GM23248 (cell line): ENCODE results near the gene ZBTB40. TPM values are rescaled to one million over a fixed set of nuclear protein-coding genes. Genes with fewer than 3 reads are reported as not detected.

Source experiments
- DNase-seq: peaks from one replicate; pipeline ENCODE4 v3.0.0-alpha.2; 2015
- H2AFZ ChIP-seq: fragments of 200-600 bp; sonication (generic); 2 replicates; pipeline ENCODE4 v1.6.1; 2016; ENCODE audit warnings: antibody characterized with exemption
- H3F3A ChIP-seq: fragments of 200-600 bp; sonication (generic); 2 replicates; pipeline ENCODE4 v1.6.1; 2016; ENCODE audit warnings: mild to moderate bottlenecking, antibody characterized with exemption, mixed run types; ENCODE audit not compliant: insufficient read depth
- H3K27ac ChIP-seq: fragments of 200-600 bp; sonication (generic); 2 replicates; pipeline ENCODE4 v1.5.1; 2016; ENCODE audit warnings: mild to moderate bottlenecking
- H3K27me3 ChIP-seq: fragments of 200-600 bp; sonication (generic); replicated peaks from 2 replicates; pipeline ENCODE4 v1.6.1; 2016; ENCODE audit warnings: mild to moderate bottlenecking; ENCODE audit not compliant: insufficient read depth
- H3K36me3 ChIP-seq: fragments of 200-600 bp; sonication (generic); 2 replicates; pipeline ENCODE4 v1.6.1; 2016; ENCODE audit warnings: low read depth, mild to moderate bottlenecking
- H3K4me1 ChIP-seq: fragments of 200-600 bp; sonication (generic); 2 replicates; pipeline ENCODE4 v1.6.1; 2016; ENCODE audit warnings: mild to moderate bottlenecking; ENCODE audit not compliant: insufficient read depth
- H3K4me2 ChIP-seq: fragments of 200-600 bp; sonication (generic); one replicate; pipeline ENCODE4 v1.6.1; 2016; ENCODE audit warnings: mild to moderate bottlenecking; ENCODE audit not compliant: unreplicated experiment
- H3K4me3 ChIP-seq: fragments of 200-600 bp; sonication (generic); 2 replicates; pipeline ENCODE4 v1.5.1; 2016; ENCODE audit warnings: mild to moderate bottlenecking
- H3K79me2 ChIP-seq: fragments of 200-600 bp; sonication (generic); 2 replicates; pipeline ENCODE4 v1.6.1; 2016; ENCODE audit warnings: mild to moderate bottlenecking; ENCODE audit not compliant: insufficient read depth
- H3K9ac ChIP-seq: fragments of 200-600 bp; sonication (generic); 2 replicates; pipeline ENCODE4 v1.6.1; 2016; ENCODE audit warnings: mild to moderate bottlenecking
- H3K9me2 ChIP-seq: fragments of 200-600 bp; sonication (generic); 2 replicates; pipeline ENCODE4 v1.6.1; 2016; ENCODE audit warnings: mixed run types, mild to moderate bottlenecking, moderate library complexity; ENCODE audit not compliant: insufficient read depth
- H3K9me3 ChIP-seq: fragments of 200-600 bp; sonication (generic); one replicate; pipeline ENCODE4 v1.6.1; 2017; ENCODE audit warnings: low read depth
- H4K20me1 ChIP-seq: fragments of 200-600 bp; sonication (generic); 2 replicates; pipeline ENCODE4 v1.6.0; 2016; ENCODE audit not compliant: insufficient read depth
- EZH2 ChIP-seq: fragments of 200-600 bp; sonication (generic); IDR thresholded peaks from 2 replicates; pipeline ENCODE4 v1.6.1; 2018; ENCODE audit warnings: antibody characterized with exemption, mild to moderate bottlenecking; ENCODE audit not compliant: insufficient read depth, poor library complexity, severe bottlenecking
- EZH2phosphoT487 ChIP-seq: fragments of 200-600 bp; sonication (generic); IDR thresholded peaks from 2 replicates; pipeline ENCODE4 v1.6.1; 2018; ENCODE audit warnings: antibody characterized with exemption, moderate library complexity, mild to moderate bottlenecking, low read depth; ENCODE audit not compliant: insufficient read depth
- WGBS, 2 experiments: methylation state at CpG; one replicate each; pipeline ENCODE4 v1.1.6; 2015 to 2017; ENCODE audit warnings: low lambda C conversion rate in 2 of 2, low coverage in 1 of 2; ENCODE audit errors: missing lambda C conversion rate in 2 of 2; 5-methylcytosine and 5-hydroxymethylcytosine counted together
- in situ Hi-C: fragments of 300-500 bp; cut with MboI; formaldehyde crosslinking; loops from 2 replicates; pipeline ENCODE4 v1.15.0; 2020
- polyA plus RNA-seq: library from polyadenylated mRNA; unstranded; fragments of >200 nt; fragmentation: Nextera tagmentation; extraction: Ambion mirVana; gene quantifications from 2 replicates; pipeline ENCODE4 v1.2.1, GENCODE V29; 2016
- total RNA-seq: library from RNA; depleted of rRNA; stranded (reverse); fragments of >200 nt; shearing (Covaris generic); gene quantifications from 2 replicates; pipeline ENCODE4 v1.2.3, GENCODE V29; 2014

ZBTB40 gene
- total and polyA plus RNA-seq, 2 experiments from 2014 or later = 3.3 to 8.1 TPM

- H3K79me2 ChIP-seq = no peaks in the 10 kb centered on the region
- TF ChIP-seq EZH2phosphoT487 = no peak
- no peak for TF ChIP-seq EZH2
- H3K9me2 ChIP-seq = no peaks in the 10 kb centered on the region
- in situ Hi-C loops = no loop called here
- H3K36me3 ChIP-seq = no peaks in the 10 kb centered on the region
- H3K27me3 ChIP-seq = peaks cover 44% of the 10 kb centered on the region
- H3K4me3 ChIP-seq = no peak overlapping the region
- H3K9ac ChIP-seq = no peak overlapping the region
- DNase-seq = no peak
- peaks cover 5% of the 10 kb centered on the region for H3F3A ChIP-seq
- H3K4me2 ChIP-seq = no peak overlapping the region
- WGBS, 2 experiments = 20 to 21% methylated on average over 7 of the region's 7 CpGs
- H3K9me3 ChIP-seq = no peaks in the 10 kb centered on the region
- H3K27ac ChIP-seq = no peak overlapping the region
- H2AFZ ChIP-seq = no peak overlapping the region
- no peaks in the 10 kb centered on the region for H3K4me1 ChIP-seq
- no peaks in the 10 kb centered on the region for H4K20me1 ChIP-seq
Measured at GRCh38 chr1:22573237-22573636, 121.6 kb downstream of the ZBTB40 start.

- no peaks in the 10 kb centered on the region for H4K20me1 ChIP-seq
- in situ Hi-C loops = no loop called here
- no peaks in the 10 kb centered on the region for H3K79me2 ChIP-seq
- peaks cover 18% of the 10 kb centered on the region for H3F3A ChIP-seq
- H3K9ac ChIP-seq = no peak overlapping the region
- peaks cover 39% of the 10 kb centered on the region for H3K27me3 ChIP-seq
- H3K36me3 ChIP-seq = no peaks in the 10 kb centered on the region
- no peak overlapping the region for H3K4me3 ChIP-seq
- H3K4me2 ChIP-seq = no peak overlapping the region
- TF ChIP-seq EZH2 = no peak
- TF ChIP-seq EZH2phosphoT487 = no peak
- 38% methylated on average over 8 of the region's 8 CpGs for WGBS, 2 experiments
- no peaks in the 10 kb centered on the region for H3K9me2 ChIP-seq
- no peaks in the 10 kb centered on the region for H3K9me3 ChIP-seq
- H2AFZ ChIP-seq = no peak overlapping the region
- H3K4me1 ChIP-seq = no peaks in the 10 kb centered on the region
- DNase-seq = no peak
- H3K27ac ChIP-seq = no peak overlapping the region
Measured at GRCh38 chr1:22575532-22576149, 124.0 kb downstream of the ZBTB40 start.

GRCh38 chr1:22576150-22576544 is 124.5 kb downstream of the ZBTB40 start:
- TF ChIP-seq EZH2phosphoT487 (no peak), EZH2 (no peak)
- Histone ChIP-seq H3K36me3 (no peaks in the 10 kb centered on the region), H3K27me3 (peaks cover 42% of the 10 kb centered on the region), H3K4me2 (no peak overlapping the region), H3K4me1 (no peaks in the 10 kb centered on the region), H2AFZ (no peak overlapping the region), H3K9me2 (no peaks in the 10 kb centered on the region), H3K27ac (no peak overlapping the region), H3F3A (peaks cover 18% of the 10 kb centered on the region), H3K79me2 (no peaks in the 10 kb centered on the region), H4K20me1 (no peaks in the 10 kb centered on the region), H3K4me3 (no peak overlapping the region), H3K9ac (no peak overlapping the region), H3K9me3 (no peaks in the 10 kb centered on the region)
- WGBS, 2 experiments = 73 to 75% methylated on average over 23 of the region's 23 CpGs
- in situ Hi-C loops = no loop called here
- DNase-seq = no peak

- TF ChIP-seq EZH2phosphoT487 (no peak), EZH2 (no peak)
- no peak overlapping the region for H2AFZ ChIP-seq
- H3K27me3 ChIP-seq = peaks cover 42% of the 10 kb centered on the region
- H3K4me1 ChIP-seq = no peaks in the 10 kb centered on the region
- no peaks in the 10 kb centered on the region for H3K36me3 ChIP-seq
- H3K9ac ChIP-seq = no peak overlapping the region
- H3K4me3 ChIP-seq = no peak overlapping the region
- H3K4me2 ChIP-seq = no peak overlapping the region
- H3K9me3 ChIP-seq = no peaks in the 10 kb centered on the region
- in situ Hi-C loops = no loop called here
- peaks cover 18% of the 10 kb centered on the region for H3F3A ChIP-seq
- no peaks in the 10 kb centered on the region for H3K9me2 ChIP-seq
- 81 to 86% methylated on average over 24 of the region's 24 CpGs for WGBS, 2 experiments
- no peaks in the 10 kb centered on the region for H4K20me1 ChIP-seq
- no peak for DNase-seq
- no peak overlapping the region for H3K27ac ChIP-seq
- no peaks in the 10 kb centered on the region for H3K79me2 ChIP-seq
Measured at GRCh38 chr1:22576617-22577016, 125.0 kb downstream of the ZBTB40 start.
